Left lung (tissue), 10 donors: ENCODE results near the gene OGA. TPM values are rescaled to one million over a fixed set of nuclear protein-coding genes. Genes with fewer than 3 reads are reported as not detected.

ENCODE experiments used
- ATAC-seq: fragments of 200-7000 bp; cut with Tn5 transposase; one replicate; pipeline ENCODE4 v1.9.1; 2020; ENCODE audit warnings: moderate library complexity
- DNase-seq, 4 donors: peaks; one replicate each; pipeline ENCODE4 v3.0.0-alpha.2; 2013 to 2020
- H3K27ac ChIP-seq, 2 donors: fragments of 200-600 bp; sonication (generic) in 1 of 2; one replicate each; pipeline versions ENCODE4 v1.5.0 to v1.8.0; 2020 to 2021
- H3K27me3 ChIP-seq, 2 donors: fragments of 200-600 bp; sonication (generic) in 1 of 2; one replicate each; pipeline versions ENCODE4 v1.5.0 to v1.8.0; 2020 to 2021
- H3K36me3 ChIP-seq, 2 donors: fragments of 200-600 bp; sonication (generic) in 1 of 2; one replicate each; pipeline versions ENCODE4 v1.5.0 to v1.8.0; 2020 to 2021
- H3K4me1 ChIP-seq, 2 donors: fragments of 200-600 bp; one replicate each; pipeline ENCODE4 v1.8.0; 2021
- H3K4me3 ChIP-seq, 2 donors: fragments of 200-600 bp; sonication (generic) in 1 of 2; one replicate each; pipeline versions ENCODE4 v1.5.0 to v1.8.0; 2020 to 2021; ENCODE audit warnings: mild to moderate bottlenecking in 1 of 2
- H3K9me3 ChIP-seq, 2 donors: fragments of 200-600 bp; sonication (generic) in 1 of 2; one replicate each; pipeline versions ENCODE4 v1.5.0 to v1.8.0; 2020 to 2021
- intact Hi-C, 2 donors: fragments of 100-400 bp; cut with DNase I; formaldehyde crosslinking; loops; one replicate each; pipeline versions ENCODE4 v1.11.2 to v1.14.2; 2022
- polyA plus RNA-seq, 6 donors: library from polyadenylated mRNA; unstranded; fragments of 120-200 nt; gene quantifications; one replicate each; pipeline ENCODE4 v1.2.1, GENCODE V29; 2013; ENCODE audit not compliant: insufficient read length in 6 of 6
- total RNA-seq, 2 donors: library from RNA; stranded (reverse); fragmentation: NEBNext Ultra II Directional; extraction: Animal tissue kit (Norgen Biotek cat#: 25700); gene quantifications; one replicate each; pipeline ENCODE4 v1.2.1, GENCODE V29; 2021
- TF ChIP-seq, protein P1 (sequence below), 2 donors: fragments of 200-600 bp; sonication (generic) in 1 of 2; IDR thresholded peaks; one replicate each; pipeline versions ENCODE4 v1.5.0 to v1.8.0; 2021; ENCODE audit warnings: antibody characterized with exemption in 2 of 2
- donor health status: DM: no; HTN: yes; CAD: no.
- donor health status: DM: no; HTN: no; CAD: no.

The OGA gene
- total and polyA plus RNA-seq, 8 donors = 72.6 to 288 (median 232) TPM

DNA sequence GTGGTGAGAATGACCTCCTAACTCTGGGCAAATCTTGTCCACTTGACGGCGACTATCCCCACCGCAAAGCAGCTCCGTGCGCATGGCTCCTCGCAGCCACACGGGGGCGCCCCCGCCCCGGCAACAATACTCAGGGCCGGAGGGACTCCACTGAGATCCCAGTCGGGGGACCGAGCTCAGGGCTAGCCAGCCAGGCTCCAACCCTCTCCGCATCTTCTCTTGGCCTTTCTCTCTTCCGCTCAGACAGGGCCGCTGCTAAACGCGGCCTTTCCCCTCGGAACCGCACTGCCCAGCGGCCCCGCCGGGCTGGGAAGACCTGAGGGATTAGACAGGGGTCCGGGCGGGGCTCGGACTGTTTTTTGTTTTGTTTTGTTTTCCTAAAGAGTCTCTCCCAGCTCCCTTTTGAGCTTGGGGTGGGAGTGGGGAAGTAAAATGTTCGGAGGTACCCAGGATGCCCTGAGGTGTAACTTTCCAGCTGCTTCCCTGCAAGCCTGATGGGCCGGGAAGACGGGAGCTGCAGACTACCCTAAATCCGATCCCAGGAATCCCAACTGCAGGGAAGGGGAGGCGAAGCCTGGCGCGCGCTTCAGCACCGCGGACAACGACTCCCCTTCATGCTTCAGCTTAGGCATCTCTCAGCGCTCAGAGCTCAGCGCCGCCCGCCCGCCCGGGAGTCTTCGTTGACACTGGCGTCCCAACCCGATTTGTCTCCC is 22.7 kb upstream of the OGA start:
- peak; percentile 94 for ATAC-seq

DNA sequence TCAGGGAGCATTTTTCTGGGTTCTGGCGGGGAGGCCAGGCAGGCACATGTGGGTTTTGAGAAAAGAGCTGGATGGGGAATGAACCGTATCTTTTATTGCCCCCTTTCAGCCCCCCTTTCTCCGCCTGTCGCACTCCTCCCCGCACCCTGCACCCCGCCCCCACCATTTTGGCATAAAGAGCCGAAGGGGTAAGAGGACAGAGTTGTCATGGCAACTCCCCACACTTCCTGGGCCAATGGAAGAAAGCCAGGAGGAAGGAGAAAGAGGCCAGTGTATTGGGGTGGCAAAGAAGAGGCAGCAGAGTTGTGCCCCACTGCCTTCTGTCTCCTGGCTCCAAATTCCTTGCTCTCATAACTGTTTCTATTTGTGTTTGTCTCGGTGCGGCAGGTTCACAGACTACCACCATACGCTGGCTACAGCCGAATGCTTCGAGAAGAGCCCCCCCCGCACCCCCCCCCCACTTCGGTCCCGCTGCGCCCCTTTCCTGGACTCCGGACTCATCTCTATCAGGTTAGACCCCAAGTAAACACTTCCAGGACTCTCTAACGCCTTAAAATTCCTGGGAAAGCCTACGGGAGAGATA is 21.9 kb upstream of the OGA start:
- intact Hi-C loops = loop anchor here in 1 of 2 donors (10.0 kb wide), 1 partner anchor 175 kb away; no protein-coding TSS in a partner anchor
- peak; percentile 2 for ATAC-seq
- Histone ChIP-seq H3K27me3 (peaks cover 0 to 6% of the 10 kb centered on the region in 2 donors), H3K27ac (no peak overlapping the region), H3K9me3 (no peaks in the 10 kb centered on the region), H3K36me3 (no peaks in the 10 kb centered on the region), H3K4me3 (peak overlapping the region in 1 of 2 donors; percentile 38), H3K4me1 (peaks cover 7 to 47% of the 10 kb centered on the region in 2 donors)
- TF ChIP-seq, protein P1, sequence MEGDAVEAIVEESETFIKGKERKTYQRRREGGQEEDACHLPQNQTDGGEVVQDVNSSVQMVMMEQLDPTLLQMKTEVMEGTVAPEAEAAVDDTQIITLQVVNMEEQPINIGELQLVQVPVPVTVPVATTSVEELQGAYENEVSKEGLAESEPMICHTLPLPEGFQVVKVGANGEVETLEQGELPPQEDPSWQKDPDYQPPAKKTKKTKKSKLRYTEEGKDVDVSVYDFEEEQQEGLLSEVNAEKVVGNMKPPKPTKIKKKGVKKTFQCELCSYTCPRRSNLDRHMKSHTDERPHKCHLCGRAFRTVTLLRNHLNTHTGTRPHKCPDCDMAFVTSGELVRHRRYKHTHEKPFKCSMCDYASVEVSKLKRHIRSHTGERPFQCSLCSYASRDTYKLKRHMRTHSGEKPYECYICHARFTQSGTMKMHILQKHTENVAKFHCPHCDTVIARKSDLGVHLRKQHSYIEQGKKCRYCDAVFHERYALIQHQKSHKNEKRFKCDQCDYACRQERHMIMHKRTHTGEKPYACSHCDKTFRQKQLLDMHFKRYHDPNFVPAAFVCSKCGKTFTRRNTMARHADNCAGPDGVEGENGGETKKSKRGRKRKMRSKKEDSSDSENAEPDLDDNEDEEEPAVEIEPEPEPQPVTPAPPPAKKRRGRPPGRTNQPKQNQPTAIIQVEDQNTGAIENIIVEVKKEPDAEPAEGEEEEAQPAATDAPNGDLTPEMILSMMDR (IDR thresholded peaks at IDR 0.05) = no peak
- no peak for DNase-seq

More for the DNA sequence above, 22.7 kb upstream of the OGA start:
- no peak overlapping the region for H3K27ac ChIP-seq
- peak; percentile 81 to 97 (median 86) for DNase-seq
- intact Hi-C loops = loop anchor here in 1 of 2 donors (10.0 kb wide), 1 partner anchor 174 kb away; no protein-coding TSS in a partner anchor
- peaks cover 0 to 6% of the 10 kb centered on the region in 2 donors for H3K27me3 ChIP-seq
- TF ChIP-seq, protein P1 (IDR thresholded peaks at IDR 0.05) = peak; percentile 84 to 94
- no peaks in the 10 kb centered on the region for H3K9me3 ChIP-seq
- peaks cover 0 to 6% of the 10 kb centered on the region in 2 donors for H3K36me3 ChIP-seq
- H3K4me1 ChIP-seq = peaks cover 7 to 40% of the 10 kb centered on the region in 2 donors
- peak overlapping the region in 1 of 2 donors; percentile 38 for H3K4me3 ChIP-seq

DNA sequence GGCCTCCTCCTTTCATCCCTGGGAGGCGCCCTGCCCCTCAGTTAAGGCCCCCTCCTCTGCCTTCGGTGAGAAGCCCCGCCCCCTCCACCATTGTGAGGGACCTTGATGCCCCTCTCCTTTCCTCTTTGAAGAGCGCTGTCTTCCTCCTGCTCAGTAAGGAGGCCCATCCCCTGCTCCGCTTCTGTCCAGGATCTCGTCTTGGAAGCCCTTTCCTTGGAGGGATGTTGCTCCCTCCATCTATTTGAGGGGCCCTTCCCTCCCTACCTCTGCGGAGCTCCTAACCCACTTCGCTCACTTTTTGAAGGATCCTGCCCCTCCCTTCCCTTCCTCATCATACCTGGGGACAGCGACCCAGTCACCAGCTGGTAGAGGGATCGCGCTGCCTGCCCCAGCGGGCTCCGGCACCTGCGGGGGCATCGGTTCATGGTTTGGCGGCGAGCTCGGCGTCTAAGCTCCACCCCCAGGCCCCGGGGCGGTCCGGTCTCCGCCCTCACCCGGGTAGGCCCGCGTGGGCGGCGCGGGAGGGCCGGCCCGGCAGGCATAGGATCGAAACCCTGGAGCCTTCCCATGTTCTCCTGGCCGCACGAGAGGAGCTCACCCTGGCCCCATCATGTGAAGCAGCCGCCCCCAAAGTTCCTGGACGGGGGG is 21.3 kb upstream of the OGA start:
- no peaks in the 10 kb centered on the region for H3K9me3 ChIP-seq
- H3K4me1 ChIP-seq = peaks cover 7 to 53% of the 10 kb centered on the region in 2 donors
- TF ChIP-seq, protein P1 (IDR thresholded peaks at IDR 0.05) = no peak
- H3K27ac ChIP-seq = no peak overlapping the region
- intact Hi-C loops = loop anchor here in 1 of 2 donors (10.0 kb wide), 2 partner anchors 175 to 235 kb away; no protein-coding TSS in a partner anchor
- peak; percentile 66 for ATAC-seq
- no peaks in the 10 kb centered on the region for H3K36me3 ChIP-seq
- H3K27me3 ChIP-seq = peaks cover 0 to 6% of the 10 kb centered on the region in 2 donors
- H3K4me3 ChIP-seq = peak overlapping the region in 1 of 2 donors; percentile 38
- peak in 1 of 4 donors; percentile 94 for DNase-seq

DNA sequence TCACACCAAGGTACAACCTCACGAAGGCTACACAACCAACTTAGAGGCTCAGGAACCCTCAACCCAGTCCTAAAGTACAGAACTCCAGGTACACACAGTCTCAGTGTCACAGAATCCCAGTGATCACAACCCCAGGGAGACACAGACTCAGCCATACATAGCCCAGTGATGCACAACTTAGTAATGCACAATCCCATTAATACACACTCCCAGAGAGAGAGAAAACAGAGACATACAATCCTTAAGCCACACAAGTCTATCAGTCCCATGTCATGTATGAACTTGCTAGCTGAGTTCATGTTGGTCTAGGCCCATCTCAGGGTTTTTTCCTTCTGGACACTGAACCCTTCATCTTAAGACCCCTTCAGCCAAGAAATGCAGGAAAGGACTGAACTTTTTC is 20.8 kb upstream of the OGA start:
- Histone ChIP-seq H3K9me3 (no peaks in the 10 kb centered on the region), H3K27me3 (peaks cover 0 to 6% of the 10 kb centered on the region in 2 donors), H3K4me3 (no peak overlapping the region), H3K27ac (no peak overlapping the region), H3K36me3 (no peaks in the 10 kb centered on the region), H3K4me1 (peaks cover 7 to 53% of the 10 kb centered on the region in 2 donors)
- DNase-seq (no peak), ATAC-seq (no peak)
- intact Hi-C loops = loop anchor here in 1 of 2 donors (10.0 kb wide), 1 partner anchor 236 kb away; no protein-coding TSS in a partner anchor
- TF ChIP-seq, protein P1 (IDR thresholded peaks at IDR 0.05) = no peak
